Vagina (tissue), 2 donors: Measurements from ENCODE around the gene RSPH1.

Experiments used
- POLR2AphosphoS5 ChIP-seq, 2 donors: sonication (generic); formaldehyde crosslinking; IDR thresholded peaks; one replicate each; pipeline ENCODE4 v1.9.0; 2017; ENCODE audit warnings: antibody characterized with exemption in 2 of 2, mild to moderate bottlenecking in 2 of 2, low read depth in 1 of 2; ENCODE audit not compliant: insufficient read depth in 1 of 2
- TF ChIP-seq, protein P1 (sequence below), 3 experiments: fragments of 450-650 bp in 2 of 3; fragments of 200-600 bp in 1 of 3; sonication (generic) in 1 of 3; IDR thresholded peaks; one replicate each; pipeline ENCODE4 v1.5.1; 2017 to 2019; ENCODE audit warnings: antibody characterized with exemption in 3 of 3, mild to moderate bottlenecking in 2 of 3, moderate library complexity in 2 of 3

DNA sequence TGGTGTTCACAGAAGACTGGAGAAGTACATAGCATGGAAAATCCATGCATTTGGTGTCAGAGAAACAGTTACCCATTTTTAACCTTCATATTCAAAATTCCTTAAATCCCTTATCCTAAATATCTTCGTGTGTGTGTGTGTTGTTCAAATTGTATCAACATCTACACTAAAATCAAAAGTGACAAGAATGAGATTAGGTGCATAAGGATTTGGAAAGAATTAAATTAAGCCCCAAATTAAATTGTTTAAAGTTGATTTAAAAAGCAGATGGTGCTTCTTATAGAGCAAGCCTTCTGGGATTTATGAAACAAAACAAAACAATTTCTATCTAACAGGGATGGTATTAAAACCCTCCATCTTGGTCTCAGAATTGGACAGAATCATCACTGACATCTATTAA lies 4.7 kb downstream of the RSPH1 start:
- TF ChIP-seq, protein P1, sequence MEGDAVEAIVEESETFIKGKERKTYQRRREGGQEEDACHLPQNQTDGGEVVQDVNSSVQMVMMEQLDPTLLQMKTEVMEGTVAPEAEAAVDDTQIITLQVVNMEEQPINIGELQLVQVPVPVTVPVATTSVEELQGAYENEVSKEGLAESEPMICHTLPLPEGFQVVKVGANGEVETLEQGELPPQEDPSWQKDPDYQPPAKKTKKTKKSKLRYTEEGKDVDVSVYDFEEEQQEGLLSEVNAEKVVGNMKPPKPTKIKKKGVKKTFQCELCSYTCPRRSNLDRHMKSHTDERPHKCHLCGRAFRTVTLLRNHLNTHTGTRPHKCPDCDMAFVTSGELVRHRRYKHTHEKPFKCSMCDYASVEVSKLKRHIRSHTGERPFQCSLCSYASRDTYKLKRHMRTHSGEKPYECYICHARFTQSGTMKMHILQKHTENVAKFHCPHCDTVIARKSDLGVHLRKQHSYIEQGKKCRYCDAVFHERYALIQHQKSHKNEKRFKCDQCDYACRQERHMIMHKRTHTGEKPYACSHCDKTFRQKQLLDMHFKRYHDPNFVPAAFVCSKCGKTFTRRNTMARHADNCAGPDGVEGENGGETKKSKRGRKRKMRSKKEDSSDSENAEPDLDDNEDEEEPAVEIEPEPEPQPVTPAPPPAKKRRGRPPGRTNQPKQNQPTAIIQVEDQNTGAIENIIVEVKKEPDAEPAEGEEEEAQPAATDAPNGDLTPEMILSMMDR (IDR thresholded peaks at IDR 0.05): no peak
- no peak for TF ChIP-seq POLR2AphosphoS5 (IDR thresholded peaks at IDR 0.05; ENCODE audit: insufficient read depth in 1 of 2, low read depth in 1 of 2)
